GM18505 (cell line): ENCODE results near the gene GALNT7.
A peak's percentile ranks its signal among the peaks of the same experiment; 100 is the strongest.

Source experiments
- ATAC-seq: cut with Tn5 transposase; IDR thresholded peaks from one replicate; pipeline ENCODE4 v1.9.1; 2021; ENCODE audit not compliant: unreplicated experiment
- POLR2A ChIP-seq: IDR thresholded peaks from 4 replicates; pipeline ENCODE4 v1.6.1; 2011; ENCODE audit warnings: borderline replicate concordance; ENCODE audit not compliant: insufficient read depth, insufficient read length; ENCODE audit errors: extremely low read depth

Gene GALNT7

DNA sequence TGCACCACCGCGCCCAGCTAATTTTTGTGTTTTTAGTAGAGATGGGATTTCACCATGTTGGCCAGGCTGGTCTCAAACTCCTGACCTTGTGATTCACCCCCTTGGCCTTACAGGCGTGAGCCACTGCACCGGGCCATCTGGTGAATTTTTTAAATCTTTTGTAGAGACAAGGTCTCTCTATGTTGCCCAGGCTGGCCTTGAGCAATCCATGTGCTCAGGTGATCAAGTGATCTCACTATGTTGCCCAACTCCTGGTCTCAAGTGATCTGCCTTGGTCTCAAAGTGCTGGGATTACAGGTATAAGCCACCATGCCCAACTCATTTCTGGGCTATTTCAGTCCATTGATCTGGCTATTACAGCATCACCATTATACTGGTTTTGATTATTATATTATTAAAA, 22.2 kb upstream of the GALNT7 start:
- TF ChIP-seq POLR2A: no peak
- no peak for ATAC-seq

DNA sequence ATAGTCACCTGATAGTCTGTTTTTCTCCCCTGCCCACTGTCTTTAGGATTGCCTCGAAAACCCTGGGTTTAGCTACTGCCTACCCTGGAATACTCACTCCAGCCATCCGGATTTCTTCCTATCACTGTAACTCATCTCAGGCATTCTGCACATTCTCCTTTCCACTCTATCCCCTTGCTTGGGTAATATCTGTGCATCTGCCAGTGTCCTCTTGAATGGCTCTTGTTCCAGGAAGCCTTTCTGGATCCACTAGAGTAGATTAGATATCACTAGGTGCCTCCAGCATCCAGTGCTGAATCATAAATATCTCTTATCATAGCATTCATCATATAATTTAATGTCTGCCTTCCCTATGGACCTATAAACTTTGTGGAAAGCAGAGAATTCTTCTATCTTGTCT, 17.1 kb upstream of the GALNT7 start:
- TF ChIP-seq POLR2A: no peak
- no peak for ATAC-seq

DNA sequence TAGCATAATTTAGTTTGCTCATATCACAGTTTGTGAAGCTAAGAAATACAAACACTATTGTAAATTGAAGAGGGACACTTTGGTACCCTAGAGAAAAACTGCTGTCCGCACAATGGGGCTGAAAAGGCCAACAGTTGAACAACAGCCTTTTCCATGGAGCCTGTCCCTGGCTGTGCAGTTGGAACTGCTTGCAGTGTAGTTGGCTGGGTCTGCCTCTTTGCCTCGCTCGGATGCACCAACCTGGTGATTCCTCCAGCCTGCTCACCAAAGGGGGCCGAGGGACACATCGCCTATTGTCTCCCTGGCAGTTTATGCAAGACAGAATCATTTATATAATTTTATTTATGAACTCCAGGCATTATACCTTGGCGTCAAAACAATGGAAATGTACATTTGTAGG, 16.5 kb upstream of the GALNT7 start:
- TF ChIP-seq POLR2A: no peak
- ATAC-seq: no peak

DNA sequence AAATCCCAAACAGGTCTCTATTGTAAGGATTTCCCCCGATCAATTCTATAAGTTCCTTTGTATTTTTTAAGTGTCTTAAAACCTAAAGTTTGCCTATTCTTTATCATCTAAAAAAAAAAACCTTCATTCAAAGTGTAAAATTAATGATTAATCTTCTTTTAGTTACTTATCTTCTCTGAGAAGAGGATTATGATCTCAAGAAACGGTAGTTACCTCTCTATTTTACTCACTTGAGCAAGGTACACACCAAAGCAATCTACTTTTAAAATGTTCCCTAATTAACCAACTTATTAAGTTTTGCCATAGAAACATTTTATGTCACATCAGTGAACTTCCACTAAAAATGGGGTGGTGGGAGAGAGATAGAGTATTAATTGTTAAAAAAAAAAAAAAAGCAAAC, 15.2 kb upstream of the GALNT7 start:
- no peak for ATAC-seq
- TF ChIP-seq POLR2A: no peak

DNA sequence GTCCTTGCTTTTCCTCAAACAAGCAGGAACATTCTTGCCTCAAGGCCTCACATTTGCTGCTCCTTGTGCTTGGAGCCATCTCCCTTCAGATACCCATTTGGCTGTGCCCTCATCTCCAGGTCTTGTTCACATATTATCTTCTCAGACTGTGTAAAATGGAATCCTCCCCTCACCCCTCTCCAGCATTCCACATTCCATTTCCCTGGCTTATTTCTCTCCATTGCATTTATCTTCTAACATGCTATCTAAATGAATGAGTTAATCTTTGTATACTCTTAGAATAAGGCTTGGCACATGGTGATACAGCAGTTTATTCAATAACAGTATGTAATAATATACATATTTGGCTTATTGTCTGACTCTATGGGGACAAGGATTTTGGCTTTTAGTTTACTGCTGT, 8.8 kb upstream of the GALNT7 start:
- ATAC-seq: no peak
- TF ChIP-seq POLR2A: no peak

DNA sequence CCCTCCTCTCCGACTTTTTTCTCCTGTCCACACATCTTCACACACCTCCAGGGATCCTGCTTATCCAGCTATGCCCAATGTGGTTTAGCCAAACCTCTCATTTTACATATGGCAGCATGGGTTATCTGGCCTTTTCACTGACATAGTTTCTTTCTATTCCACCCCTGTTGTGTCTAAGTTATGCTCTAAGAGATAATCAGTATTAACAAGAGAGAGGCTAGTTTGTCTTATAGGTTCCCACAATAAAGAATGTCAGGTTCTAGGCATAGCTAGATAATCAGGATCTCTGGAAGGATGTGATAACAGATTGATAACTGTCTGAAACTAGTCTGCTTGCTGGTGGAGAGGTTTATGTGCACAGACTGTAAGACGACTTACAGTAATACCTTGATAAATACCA, 7.7 kb upstream of the GALNT7 start:
- ATAC-seq: no peak
- no peak for TF ChIP-seq POLR2A

DNA sequence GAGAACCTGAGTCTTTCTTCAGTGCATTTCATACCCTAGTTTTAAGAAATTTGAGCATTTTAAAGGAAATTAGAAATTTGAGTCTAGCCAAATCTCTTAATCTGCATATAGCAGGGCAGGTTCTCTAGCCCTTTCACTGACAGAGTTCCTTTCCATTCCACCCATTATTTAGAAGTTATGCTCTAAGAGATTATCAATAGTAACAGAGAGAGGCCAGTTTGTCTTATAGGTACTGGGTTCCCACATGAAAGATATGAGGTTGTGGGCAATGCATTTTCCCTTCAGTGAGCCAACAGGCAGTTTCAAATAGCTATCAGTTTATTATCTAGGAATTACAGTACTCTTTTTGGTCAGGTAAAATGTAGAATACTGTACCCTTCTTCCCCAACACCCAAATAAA, 7.3 kb upstream of the GALNT7 start:
- ATAC-seq: no peak

DNA sequence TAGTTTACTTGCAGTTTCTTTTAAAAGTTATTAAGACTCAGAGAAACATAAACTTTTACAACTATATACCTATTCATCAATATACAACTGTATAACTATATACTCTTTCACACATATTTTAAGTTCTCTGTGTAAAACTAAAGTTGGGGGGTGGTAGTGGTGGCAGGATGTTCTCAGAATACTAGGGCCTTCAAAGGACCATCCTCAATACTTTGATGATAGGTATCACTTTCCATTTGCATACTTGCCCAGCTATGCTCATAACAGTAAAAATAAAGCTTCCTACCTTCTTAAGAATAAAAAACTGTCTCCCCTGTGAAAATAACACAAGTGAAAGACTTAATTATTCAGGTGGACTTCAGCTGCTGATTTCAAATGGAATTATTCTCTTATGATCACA, 2.9 kb upstream of the GALNT7 start:
- TF ChIP-seq POLR2A: no peak

More for the DNA sequence above, 7.3 kb upstream of the GALNT7 start:
- no peak for TF ChIP-seq POLR2A

DNA sequence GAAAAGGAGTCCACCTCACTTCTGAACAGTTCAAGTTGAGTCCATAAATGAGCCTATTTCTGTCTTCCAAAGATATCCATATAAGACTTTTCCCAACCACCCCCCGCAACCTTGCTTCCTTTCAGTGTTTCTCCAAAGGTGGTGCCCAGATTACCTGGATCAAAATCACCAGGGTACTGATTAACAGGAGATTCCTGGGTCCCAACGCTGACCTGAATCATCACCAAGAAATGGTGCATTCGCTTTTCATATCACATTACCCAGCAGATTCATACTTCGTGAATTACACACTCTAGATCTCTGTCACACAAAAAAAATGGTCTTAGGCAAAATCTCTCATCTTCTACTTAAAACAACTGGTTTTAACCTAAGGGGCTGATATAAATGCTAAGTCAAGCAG, 2.1 kb upstream of the GALNT7 start:
- TF ChIP-seq POLR2A: no peak
- ATAC-seq: no peak

More for the DNA sequence above, 2.9 kb upstream of the GALNT7 start:
- no peak for ATAC-seq

DNA sequence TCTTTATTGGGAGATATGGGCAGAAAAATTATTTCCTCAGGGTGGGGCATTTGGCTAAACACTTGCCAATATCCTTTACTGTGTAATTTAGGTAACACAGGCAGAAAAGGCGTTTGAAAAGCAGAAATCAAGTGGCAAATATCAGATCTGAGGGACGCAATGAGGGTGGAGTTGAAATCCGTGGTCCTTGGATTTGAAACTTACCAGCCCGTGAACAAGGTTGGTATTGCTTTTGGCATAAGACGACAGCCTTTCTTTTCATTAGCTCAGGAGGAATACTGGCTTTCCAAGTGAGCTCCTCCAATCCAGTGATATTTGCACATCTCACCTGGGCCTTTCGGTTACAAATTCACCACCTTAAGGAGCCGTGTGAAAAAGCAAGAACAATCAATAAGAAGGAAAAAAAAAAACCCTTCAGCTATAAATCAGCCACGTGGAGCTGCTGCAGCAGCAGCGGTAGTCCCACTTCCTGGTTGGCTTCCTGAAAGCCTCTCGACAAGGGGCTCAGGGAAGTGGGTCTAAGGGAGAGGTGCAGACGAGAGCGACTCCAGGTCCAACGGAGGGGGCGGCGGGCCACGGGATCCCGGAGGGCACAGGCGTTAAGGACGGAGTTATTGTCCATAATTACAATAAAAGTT, 734 bp upstream of the GALNT7 start:
- TF ChIP-seq POLR2A: no peak
- ATAC-seq: no peak

DNA sequence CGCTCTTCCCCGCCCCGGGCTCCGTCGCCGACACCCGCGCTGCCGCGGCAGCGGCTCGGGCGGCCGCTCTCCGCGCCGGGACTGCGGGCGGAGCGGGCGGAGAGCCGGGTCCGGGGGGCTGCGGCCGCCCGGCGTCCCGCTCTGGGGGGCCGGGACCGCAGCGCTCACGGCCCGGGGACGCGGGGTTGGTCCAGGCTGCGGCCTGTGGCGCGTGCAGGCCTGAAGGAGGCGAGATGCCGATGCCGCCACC, 492 bp downstream of the GALNT7 start:
- peak; percentile 56 for TF ChIP-seq POLR2A
- ATAC-seq: no peak

DNA sequence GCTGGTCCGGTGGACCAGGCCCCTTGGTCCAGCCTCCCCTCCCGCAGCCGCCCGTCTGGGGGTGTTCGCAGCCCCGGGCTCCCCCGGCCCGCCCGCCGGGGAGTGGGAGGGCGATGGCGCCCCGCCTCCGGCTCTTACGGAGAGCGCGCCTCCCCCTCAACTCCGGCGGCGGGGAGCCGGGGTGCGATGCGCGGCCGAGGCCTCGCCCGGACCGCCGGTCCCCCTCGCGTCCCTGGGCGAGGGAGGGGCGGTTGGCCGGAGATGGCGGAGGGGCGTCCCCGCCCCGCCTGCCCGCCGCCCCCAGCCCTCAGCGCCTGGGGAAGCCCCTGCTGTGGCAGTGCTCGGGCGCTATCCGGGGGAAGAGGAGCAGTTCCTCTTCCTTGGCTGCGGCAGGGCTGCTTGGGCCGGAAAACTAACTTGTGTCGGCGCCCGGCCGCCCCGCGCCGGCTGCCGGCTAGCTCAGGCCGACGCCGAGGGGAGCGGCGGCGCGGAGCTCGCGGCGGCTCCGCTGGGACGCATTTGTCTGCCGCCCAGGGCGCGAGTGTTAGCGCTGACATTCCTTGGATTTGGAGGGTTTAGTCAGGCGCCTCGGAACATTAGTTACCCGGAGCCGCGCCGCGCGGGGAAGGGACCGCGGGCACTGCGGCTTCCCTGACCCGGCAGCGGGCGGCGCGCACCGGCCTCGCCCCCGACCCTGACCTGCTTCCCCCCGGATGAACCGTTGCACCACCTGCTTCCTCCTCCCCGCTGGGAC, 994 bp downstream of the GALNT7 start:
- TF ChIP-seq POLR2A: peak; percentile 49
- peak; percentile 61 for ATAC-seq

DNA sequence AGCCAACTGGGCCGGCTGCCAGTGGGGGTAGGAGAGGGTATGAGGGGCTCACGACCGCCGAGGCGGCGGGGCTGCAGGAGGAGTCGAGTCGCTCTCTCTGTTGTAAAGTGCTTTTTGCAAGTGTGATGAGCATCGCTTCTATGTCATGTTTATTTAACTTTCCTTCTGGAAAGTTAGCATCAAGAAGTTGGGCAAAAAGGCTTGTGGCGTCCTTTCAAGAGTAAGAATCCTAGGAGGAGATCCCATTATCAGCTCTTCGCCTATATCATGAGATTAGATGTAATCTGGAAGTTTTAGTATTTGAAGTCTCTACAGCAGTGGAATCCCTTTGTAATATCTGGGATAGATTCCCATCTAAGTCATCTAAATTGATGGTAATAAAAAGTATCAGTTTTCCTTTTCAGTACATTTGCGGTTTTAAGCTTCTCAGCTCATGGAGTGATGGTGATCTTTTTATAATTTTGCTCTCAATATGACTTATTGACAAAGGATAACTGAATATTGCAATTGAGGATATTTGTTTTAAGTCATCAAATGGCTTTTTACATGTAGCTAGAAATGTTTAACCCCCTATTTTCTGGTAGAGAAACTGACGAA, 1.7 kb downstream of the GALNT7 start:
- no peak for ATAC-seq
- no peak for TF ChIP-seq POLR2A

DNA sequence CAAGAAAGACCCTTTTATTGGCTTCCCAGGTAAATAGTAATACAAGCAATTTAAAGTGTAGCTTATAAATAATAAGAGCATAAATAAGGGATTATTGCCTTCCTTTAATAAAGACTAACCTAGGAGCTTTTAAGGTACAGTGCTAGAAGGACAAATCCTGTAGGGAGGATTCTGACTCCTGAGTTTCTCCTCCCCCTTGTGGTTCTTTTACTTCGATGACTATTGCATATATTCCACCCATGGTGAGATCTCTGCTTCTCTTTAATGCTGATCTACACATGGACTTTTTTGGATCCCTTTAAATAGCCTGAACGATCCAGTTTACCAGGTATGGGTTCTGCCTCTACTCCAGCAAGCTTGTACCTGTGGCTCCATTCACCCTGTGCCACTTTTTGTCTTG, 2.5 kb downstream of the GALNT7 start:
- no peak for TF ChIP-seq POLR2A
- no peak for ATAC-seq
